ENCODE results near the gene AVPR1A.

AVPR1A gene

DNA sequence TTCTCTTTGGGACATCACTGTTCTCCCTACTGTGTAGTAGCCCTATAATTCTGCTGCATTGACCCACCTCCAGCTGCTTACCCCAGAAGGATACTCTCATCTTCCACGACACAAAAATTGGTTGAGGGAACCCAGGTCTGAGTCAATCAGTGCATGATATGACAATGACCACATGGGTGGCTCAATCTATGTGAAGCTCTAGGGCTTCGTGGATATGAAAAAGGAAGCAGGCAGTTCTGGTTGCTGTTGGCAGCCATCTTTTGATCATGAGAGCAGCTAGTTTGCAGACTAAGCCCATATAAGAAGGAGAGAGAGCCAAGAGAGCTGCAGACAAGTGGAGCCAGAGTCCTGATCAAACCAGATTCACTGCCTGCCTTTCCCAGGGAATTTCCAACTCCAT lies 57.9 kb downstream of the AVPR1A start:
- no peak for DNase-seq
